K562 treated with DMSO at 1 percent for 48 hours (cell line): ENCODE results near the gene INTS11. TPM values are rescaled to one million over a fixed set of nuclear protein-coding genes. Genes with fewer than 3 reads are reported as not detected.

Experiments
- total RNA-seq: library from RNA; unstranded; fragments of 300-600 nt; gene quantifications from 2 replicates; pipeline ENCODE4 v1.2.3, GENCODE V29; 2022; ENCODE audit warnings: low replicate concordance; ENCODE audit errors: extremely low read depth

INTS11 gene
- total RNA-seq = not detected in 2 replicates

DNA sequence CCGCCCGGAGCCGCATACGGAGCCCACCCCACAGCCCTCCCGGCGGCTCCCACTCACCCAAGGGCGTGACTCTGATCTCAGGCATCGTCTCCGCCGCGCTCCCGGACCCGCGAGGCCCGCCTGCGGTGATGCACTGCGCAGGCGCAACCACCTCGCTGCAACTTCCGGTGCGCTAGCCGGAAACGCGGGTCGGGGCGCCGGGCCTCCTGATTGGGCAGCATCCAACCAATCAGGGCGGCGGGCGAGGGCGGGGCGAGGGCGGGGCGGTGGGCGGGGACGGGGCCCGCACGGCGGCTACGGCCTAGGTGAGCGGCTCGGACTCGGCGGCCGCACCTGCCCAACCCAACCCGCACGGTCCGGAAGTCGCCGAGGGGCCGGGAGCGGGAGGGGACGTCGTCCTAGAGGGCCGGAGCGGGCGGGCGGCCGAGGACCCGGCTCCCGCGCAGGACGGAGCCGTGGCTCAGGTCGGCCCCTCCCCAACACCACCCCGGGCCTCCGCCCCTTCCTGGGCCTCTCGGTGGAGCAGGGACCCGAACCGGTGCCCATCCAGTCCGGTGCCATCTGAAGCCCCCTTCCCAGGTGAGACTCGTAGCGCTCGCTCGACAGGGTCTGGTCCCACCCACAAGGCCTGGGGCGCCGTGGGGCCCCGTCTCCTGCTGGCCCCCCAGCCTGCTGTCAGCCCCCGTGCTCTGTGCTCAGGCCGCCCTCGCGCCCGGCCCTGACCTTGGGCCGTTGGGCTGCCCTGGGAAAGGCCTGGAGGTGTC lies at the start of gene INTS11, which contains the start of gene CPTP:
TSS of gene INTS11 (minus strand) at position 137 of the 764 bp plus-strand sequence. CDS start at position 85, 52 bp downstream.
TSS of gene CPTP (plus strand) at position 279 of the 764 bp plus-strand sequence. CDS start 2,109 bp downstream, outside the sequence.

GRCh38 chr1:1358433-1359271 lies 34.2 kb upstream of the INTS11 start, which contains the start of gene MXRA8:
TSS of gene MXRA8 (minus strand) at chr1:1358555. CDS start at chr1:1358504, 51 bp downstream.

GRCh38 chr1:1349256-1350012 lies 25.0 kb upstream of the INTS11 start, which contains the start of gene DVL1:
TSS of gene DVL1 (minus strand) at chr1:1349418. CDS start at chr1:1349065, 353 bp downstream.

GRCh38 chr1:1331068-1331965 lies 6.9 kb upstream of the INTS11 start, which contains the start of gene TAS1R3:
TSS of gene TAS1R3 (plus strand) at chr1:1331280. CDS start at chr1:1331346, 66 bp downstream.

DNA sequence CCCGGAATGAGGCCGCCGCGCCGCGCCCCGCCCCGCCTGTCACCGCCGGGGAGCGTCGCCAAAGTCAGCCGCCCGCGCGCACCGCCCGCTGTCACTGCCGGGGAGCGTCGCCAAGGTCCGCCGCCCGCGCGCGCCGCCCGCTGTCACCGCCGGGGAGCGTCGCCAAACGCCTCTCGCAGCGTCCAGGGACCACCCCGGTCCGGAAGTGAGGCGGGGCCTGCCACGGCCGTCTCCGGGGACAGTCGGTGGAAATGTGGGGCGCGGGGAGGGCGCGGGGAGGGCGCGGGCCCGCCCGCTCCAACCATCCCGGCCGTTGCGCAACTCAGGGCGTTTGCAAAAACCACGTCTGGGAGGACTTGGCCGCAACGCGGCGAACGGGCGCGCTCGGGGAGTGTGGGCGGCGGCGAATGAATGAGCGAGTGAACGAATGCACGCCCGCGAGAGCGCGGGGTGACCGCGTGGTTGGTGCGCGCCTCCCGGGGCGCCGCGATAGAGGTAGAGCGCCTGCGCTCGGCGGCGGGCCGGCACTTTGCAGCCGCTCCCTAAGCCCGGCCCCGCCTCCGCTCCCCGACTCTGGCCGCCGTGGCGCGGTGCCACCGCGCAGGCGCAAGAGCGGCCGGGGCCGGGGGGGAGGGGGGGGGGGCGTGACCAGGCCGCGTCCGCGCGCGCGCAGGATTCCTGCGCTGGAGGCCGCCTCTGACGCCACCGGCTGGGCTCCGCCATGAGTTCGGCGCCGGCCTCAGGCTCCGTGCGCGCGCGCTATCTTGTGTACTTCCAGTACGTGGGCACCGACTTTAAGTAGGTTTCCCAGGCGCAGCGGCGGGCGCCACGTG lies 16.3 kb downstream of the INTS11 start, which contains the start of the genes ACAP3 and PUSL1:
TSS of gene ACAP3 (minus strand) at position 8 of the 833 bp plus-strand sequence. CDS start 115 bp downstream, outside the sequence.
TSS of gene PUSL1 (plus strand) at position 675 of the 833 bp plus-strand sequence. CDS start at position 722, 47 bp downstream.

GRCh38 chr1:1273512-1274298 lies 50.8 kb downstream of the INTS11 start, which contains the start of gene UBE2J2:
TSS of gene UBE2J2 (minus strand) at chr1:1273854. CDS start at chr1:1267992, 5,862 bp downstream.

Other genes starting within 250 kb of the INTS11 start
- gene C1orf159, start 208.6 kb downstream of the INTS11 start, total RNA-seq = not detected in 2 replicates
- not detected in 2 replicates for gene TTLL10, start 150.8 kb downstream of the INTS11 start, total RNA-seq
- gene TNFRSF18, start 118.1 kb downstream of the INTS11 start, total RNA-seq = not detected in 2 replicates
- gene TNFRSF4, start 110.5 kb downstream of the INTS11 start, total RNA-seq = not detected in 2 replicates
- gene SDF4, start 92.7 kb downstream of the INTS11 start, total RNA-seq = not detected in 2 replicates
- not detected in 2 replicates for gene B3GALT6, start 92.4 kb downstream of the INTS11 start, total RNA-seq
- gene C1QTNF12, start 77.9 kb downstream of the INTS11 start, total RNA-seq = not detected in 2 replicates
- gene UBE2J2, start 50.8 kb downstream of the INTS11 start, total RNA-seq = not detected in 2 replicates
- not detected in 2 replicates for gene SCNN1D, start 44.2 kb downstream of the INTS11 start, total RNA-seq
- 171 TPM in 1 of 2 replicates, not detected in the other for gene ACAP3, start 16.7 kb downstream of the INTS11 start, total RNA-seq
- not detected in 2 replicates for gene PUSL1, start 16.1 kb downstream of the INTS11 start, total RNA-seq
- not detected in 2 replicates for gene CPTP, start 142 bp upstream of the INTS11 start, total RNA-seq
- not detected in 2 replicates for gene TAS1R3, start 6.6 kb upstream of the INTS11 start, total RNA-seq
- not detected in 2 replicates for gene DVL1, start 24.8 kb upstream of the INTS11 start, total RNA-seq
- not detected in 2 replicates for gene MXRA8, start 33.9 kb upstream of the INTS11 start, total RNA-seq
- gene AURKAIP1, start 50.5 kb upstream of the INTS11 start, total RNA-seq = not detected in 2 replicates
- gene CCNL2, start 74.7 kb upstream of the INTS11 start, total RNA-seq = not detected in 2 replicates
- gene MRPL20, start 82.6 kb upstream of the INTS11 start, total RNA-seq = not detected in 2 replicates
- not detected in 2 replicates for gene ANKRD65, start 96.6 kb upstream of the INTS11 start, total RNA-seq
- not detected in 2 replicates for gene VWA1, start 111.0 kb upstream of the INTS11 start, total RNA-seq
- gene ATAD3C, start 125.0 kb upstream of the INTS11 start, total RNA-seq = not detected in 2 replicates
- gene ATAD3B, start 147.1 kb upstream of the INTS11 start, total RNA-seq = not detected in 2 replicates
- 223 TPM in 1 of 2 replicates, not detected in the other for gene ATAD3A, start 187.5 kb upstream of the INTS11 start, total RNA-seq
- gene TMEM240, start 216.0 kb upstream of the INTS11 start, total RNA-seq = not detected in 2 replicates